Measurements from ENCODE around the gene FAM184A.
A peak's percentile ranks its signal among the peaks of the same experiment; 100 is the strongest.
"Not testable (repeated sequence)": the region's sequence is repeated elsewhere in the genome, so short reads cannot be mapped to it uniquely, and the experiment has no call there.

FAM184A gene

GRCh38 chr6:119078376-119079282 is at the start of gene FAM184A:
FAM184A (minus strand) TSS chr6:119078664; CDS start chr6:119078299, 365 bp downstream.
- peak; percentile 80 for DNase-seq

- DNase-seq = no peak
Observed at GRCh38 chr6:119127627-119128026, 49.2 kb upstream of the FAM184A start.

GRCh38 chr6:119126826-119127225 is 48.4 kb upstream of the FAM184A start:
- DNase-seq = no peak

- DNase-seq = no peak
Observed at GRCh38 chr6:119126140-119126539, 47.7 kb upstream of the FAM184A start.

GRCh38 chr6:119125576-119125975 is 47.1 kb upstream of the FAM184A start:
- DNase-seq = no peak

- DNase-seq = no peak
Observed at GRCh38 chr6:119124079-119124824, 45.8 kb upstream of the FAM184A start.

GRCh38 chr6:119122336-119122735 is 43.9 kb upstream of the FAM184A start:
- no peak for DNase-seq

- no peak for DNase-seq
Observed at GRCh38 chr6:119121367-119121766, 42.9 kb upstream of the FAM184A start.

- no peak for DNase-seq
Observed at GRCh38 chr6:119119989-119120388, 41.5 kb upstream of the FAM184A start.

- DNase-seq = not testable (repeated sequence)
Observed at GRCh38 chr6:119119062-119119461, 40.6 kb upstream of the FAM184A start.

GRCh38 chr6:119116712-119117281 is 38.3 kb upstream of the FAM184A start:
- DNase-seq = no peak

- no peak for DNase-seq
Observed at GRCh38 chr6:119113961-119114360, 35.5 kb upstream of the FAM184A start.

GRCh38 chr6:119112812-119113530 is 34.5 kb upstream of the FAM184A start:
- no peak for DNase-seq

GRCh38 chr6:119110601-119111548 is 32.4 kb upstream of the FAM184A start:
- no peak for DNase-seq

- no peak for DNase-seq
Observed at GRCh38 chr6:119109654-119110325, 31.3 kb upstream of the FAM184A start.

GRCh38 chr6:119108076-119108475 is 29.6 kb upstream of the FAM184A start:
- DNase-seq = no peak

GRCh38 chr6:119105282-119105681 is 26.8 kb upstream of the FAM184A start:
- no peak for DNase-seq

GRCh38 chr6:119102901-119103300 is 24.4 kb upstream of the FAM184A start:
- DNase-seq = no peak

GRCh38 chr6:119100115-119100514 is 21.7 kb upstream of the FAM184A start:
- DNase-seq = no peak

GRCh38 chr6:119097815-119098361 is 19.4 kb upstream of the FAM184A start:
- not testable (repeated sequence) for DNase-seq
